CD4-positive, alpha-beta T cell (primary cell): ENCODE measurements around the gene SPRY1. TPM values are rescaled to one million over a fixed set of nuclear protein-coding genes. Genes with fewer than 3 reads are reported as not detected.

Experiments
- ATAC-seq: fragments of 200-7000 bp; cut with Tn5 transposase; one replicate; pipeline ENCODE4 v1.10.0; 2022; ENCODE audit warnings: mild to moderate bottlenecking; ENCODE audit not compliant: poor library complexity
- CTCF ChIA-PET: fragments of 350-600 bp; sonication (Branson Sonifier 250); formaldehyde crosslinking; loops from one replicate; lab custom pipeline; 2021; ENCODE audit warnings: antibody characterized with exemption, inconsistent platforms; lab: Charles Lee
- POLR2A ChIA-PET: fragments of 350-600 bp; sonication (Branson Sonifier 250); formaldehyde crosslinking; loops from one replicate; lab custom pipeline; 2021; ENCODE audit warnings: antibody characterized with exemption, inconsistent platforms; lab: Charles Lee
- DNase-seq, 14 experiments: peaks; one replicate each; pipeline ENCODE4 v3.0.0-alpha.2; 2013 to 2020; ENCODE audit warnings: mixed read lengths in 2 of 14
- H3K27ac ChIP-seq, 2 donors: one replicate each; pipeline versions ENCODE4 v1.5.1 to v1.7.0; 2013; ENCODE audit warnings: low read length in 2 of 2, low read depth in 1 of 2, mild to moderate bottlenecking in 1 of 2
- H3K27me3 ChIP-seq, 2 experiments: 1 replicate in 1 of 2; 2 replicates in 1 of 2; pipeline versions ENCODE4 v1.6.1 to v1.7.0; 2013; ENCODE audit warnings: low read length in 2 of 2, control low read depth in 1 of 2, mild to moderate bottlenecking in 1 of 2, moderate library complexity in 1 of 2; ENCODE audit not compliant: insufficient read depth in 2 of 2, control insufficient read depth in 1 of 2
- H3K36me3 ChIP-seq: one replicate; pipeline ENCODE4 v1.6.1; 2013; ENCODE audit warnings: low read length, control low read depth; ENCODE audit not compliant: insufficient read depth
- H3K4me1 ChIP-seq: one replicate; pipeline ENCODE4 v1.6.1; 2013; ENCODE audit warnings: low read length, control low read depth; ENCODE audit not compliant: insufficient read depth
- H3K4me3 ChIP-seq: one replicate; pipeline ENCODE4 v1.5.1; 2013; ENCODE audit warnings: mild to moderate bottlenecking, low read length, moderate library complexity
- H3K9me3 ChIP-seq, 2 experiments: 1 replicate in 1 of 2; 2 replicates in 1 of 2; pipeline versions ENCODE4 v1.6.1 to v1.7.0; 2013; ENCODE audit warnings: low read length in 2 of 2, mild to moderate bottlenecking in 2 of 2, control low read depth in 1 of 2, moderate library complexity in 1 of 2; ENCODE audit not compliant: control insufficient read depth in 1 of 2, insufficient read depth in 1 of 2
- H3K27ac Mint-ChIP-seq: one replicate; pipeline ENCODE4 v1.8.0; 2020; ENCODE audit warnings: mixed read lengths
- H3K27me3 Mint-ChIP-seq: one replicate; pipeline ENCODE4 v1.8.0; 2021; ENCODE audit warnings: mixed read lengths
- H3K36me3 Mint-ChIP-seq: one replicate; pipeline ENCODE4 v1.8.0; 2021; ENCODE audit warnings: low read depth, mixed read lengths
- H3K4me1 Mint-ChIP-seq: one replicate; pipeline ENCODE4 v1.8.0; 2021; ENCODE audit warnings: low read depth, mixed read lengths
- H3K4me3 Mint-ChIP-seq: one replicate; pipeline ENCODE4 v1.8.0; 2020; ENCODE audit warnings: mild to moderate bottlenecking, mixed read lengths
- H3K9me3 Mint-ChIP-seq: one replicate; pipeline ENCODE4 v1.8.0; 2020; ENCODE audit warnings: mixed read lengths
- CTCF ChIP-seq: fragments of 200-600 bp; IDR thresholded peaks from one replicate; pipeline ENCODE4 v1.8.0; 2022; ENCODE audit warnings: antibody characterized with exemption, mild to moderate bottlenecking
- intact Hi-C, 2 experiments: fragments of 100-400 bp; cut with DNase I in 1 of 2; cut with micrococcal nuclease in 1 of 2; formaldehyde crosslinking; loops; one replicate each; pipeline versions ENCODE4 v1.15.1 to v1.9.0; 2023 to 2025; cut with DNase I, micrococcal nuclease
- total RNA-seq, 174 experiments: library from RNA in 2 of 174; stranded (reverse) in 2 of 174; gene quantifications; one replicate each; pipeline ENCODE4 v1.2.3 and lab custom pipeline; 2021 to 2026

SPRY1 gene
- total RNA-seq, 2 experiments from 2014 or later, result 19.6 to 20.3 TPM

GRCh38 chr4:123438031-123438430 lies 41.4 kb downstream of the SPRY1 start:
- Histone ChIP-seq H3K4me3 (no peak overlapping the region), H3K27me3 (no peaks in the 10 kb centered on the region), H3K27ac (no peak overlapping the region), H3K9me3 (peaks cover 0 to 12% of the 10 kb centered on the region in 2 experiments), H3K36me3 (no peaks in the 10 kb centered on the region), H3K4me1 (no peaks in the 10 kb centered on the region)
- DNase-seq, result no peak
- Mint-ChIP-seq H3K36me3 (no peaks in the 10 kb centered on the region), H3K9me3 (no peaks in the 10 kb centered on the region), H3K27me3 (no peaks in the 10 kb centered on the region), H3K4me1 (no peaks in the 10 kb centered on the region), H3K4me3 (no peak overlapping the region), H3K27ac (no peak overlapping the region)
- CTCF ChIA-PET, result no interaction called here
- TF ChIP-seq CTCF, result no peak
- intact Hi-C loops, result no loop called here
- ATAC-seq, result no peak
- POLR2A ChIA-PET, result no interaction called here

GRCh38 chr4:123443401-123444289 lies 47.0 kb downstream of the SPRY1 start:
- ChIA-PET POLR2A (interaction anchor here (0.6 to 1.5 kb wide), 2 partner anchors 33 to 47 kb away, joined by 3 to 4 read pairs; partner anchors contain the start of gene SPRY1), CTCF (no interaction called here)
- Histone ChIP-seq H3K9me3 (no peaks in the 10 kb centered on the region), H3K27me3 (no peaks in the 10 kb centered on the region), H3K27ac (no peak overlapping the region), H3K36me3 (no peaks in the 10 kb centered on the region), H3K4me3 (no peak overlapping the region), H3K4me1 (peaks cover 10% of the 10 kb centered on the region)
- Mint-ChIP-seq H3K9me3 (no peaks in the 10 kb centered on the region), H3K27me3 (no peaks in the 10 kb centered on the region), H3K27ac (peak overlapping the region; percentile 18), H3K4me3 (peak overlapping the region; percentile 50), H3K36me3 (no peaks in the 10 kb centered on the region), H3K4me1 (peaks cover 15% of the 10 kb centered on the region)
- TF ChIP-seq CTCF, result no peak
- peak; percentile 21 for ATAC-seq
- DNase-seq, result peak in 3 of 14 experiments; percentile 8 to 34 (median 21)
- intact Hi-C loops, result no loop called here

GRCh38 chr4:123444290-123444731 lies 47.7 kb downstream of the SPRY1 start:
- Histone ChIP-seq H3K36me3 (no peaks in the 10 kb centered on the region), H3K27me3 (no peaks in the 10 kb centered on the region), H3K4me3 (no peak overlapping the region), H3K27ac (no peak overlapping the region), H3K9me3 (no peaks in the 10 kb centered on the region), H3K4me1 (peaks cover 10% of the 10 kb centered on the region)
- Mint-ChIP-seq H3K4me1 (peaks cover 15% of the 10 kb centered on the region), H3K36me3 (no peaks in the 10 kb centered on the region), H3K27me3 (no peaks in the 10 kb centered on the region), H3K9me3 (no peaks in the 10 kb centered on the region), H3K4me3 (peak overlapping the region; percentile 50), H3K27ac (peak overlapping the region; percentile 18)
- POLR2A ChIA-PET, result interaction anchor here (0.6 to 1.5 kb wide), 2 partner anchors 34 to 48 kb away, joined by 3 to 4 read pairs; partner anchors contain the start of gene SPRY1
- peak; percentile 79 for ATAC-seq
- TF ChIP-seq CTCF, result no peak
- intact Hi-C loops, result no loop called here
- peak in 5 of 14 experiments; percentile 8 to 46 (median 27) for DNase-seq
- CTCF ChIA-PET, result no interaction called here
